HEK293T (cell line): Measurements from ENCODE around the gene ARVCF.

Experiments used
- CTCF ChIA-PET: fragments of 350-600 bp; formaldehyde crosslinking; extraction: SDS; loops from one replicate; lab custom pipeline; 2021; ENCODE audit warnings: antibody characterized with exemption, inconsistent platforms; lab: Yijun Ruan, JAX
- POLR2A ChIA-PET: fragments of 350-600 bp; formaldehyde crosslinking; extraction: SDS; loops from one replicate; lab custom pipeline; 2020; ENCODE audit warnings: antibody characterized with exemption, inconsistent platforms; lab: Yijun Ruan, JAX
- DNase-seq: peaks from one replicate; pipeline ENCODE4 v3.0.0; 2012; ENCODE audit warnings: mixed read lengths; ENCODE audit errors: extremely low spot score
- CTBP1 ChIP-seq: fragments of 450-650 bp; IDR thresholded peaks from 2 replicates; pipeline ENCODE4 v1.6.1; 2016; ENCODE audit warnings: borderline replicate concordance
- FOXA1 ChIP-seq: fragments of 450-650 bp; IDR thresholded peaks from 2 replicates; pipeline ENCODE4 v1.6.1; 2016; ENCODE audit warnings: mild to moderate bottlenecking
- HDGF ChIP-seq: fragments of 450-650 bp; IDR thresholded peaks from 2 replicates; pipeline ENCODE4 v1.6.1; 2017; ENCODE audit warnings: antibody characterized with exemption, borderline replicate concordance
- LEF1 ChIP-seq: fragments of 450-650 bp; IDR thresholded peaks from 2 replicates; pipeline ENCODE4 v1.6.1; 2017; ENCODE audit warnings: mild to moderate bottlenecking, borderline replicate concordance
- SP1 ChIP-seq: fragments of 450-650 bp; IDR thresholded peaks from 2 replicates; pipeline ENCODE4 v1.6.1; 2017

The ARVCF gene

DNA sequence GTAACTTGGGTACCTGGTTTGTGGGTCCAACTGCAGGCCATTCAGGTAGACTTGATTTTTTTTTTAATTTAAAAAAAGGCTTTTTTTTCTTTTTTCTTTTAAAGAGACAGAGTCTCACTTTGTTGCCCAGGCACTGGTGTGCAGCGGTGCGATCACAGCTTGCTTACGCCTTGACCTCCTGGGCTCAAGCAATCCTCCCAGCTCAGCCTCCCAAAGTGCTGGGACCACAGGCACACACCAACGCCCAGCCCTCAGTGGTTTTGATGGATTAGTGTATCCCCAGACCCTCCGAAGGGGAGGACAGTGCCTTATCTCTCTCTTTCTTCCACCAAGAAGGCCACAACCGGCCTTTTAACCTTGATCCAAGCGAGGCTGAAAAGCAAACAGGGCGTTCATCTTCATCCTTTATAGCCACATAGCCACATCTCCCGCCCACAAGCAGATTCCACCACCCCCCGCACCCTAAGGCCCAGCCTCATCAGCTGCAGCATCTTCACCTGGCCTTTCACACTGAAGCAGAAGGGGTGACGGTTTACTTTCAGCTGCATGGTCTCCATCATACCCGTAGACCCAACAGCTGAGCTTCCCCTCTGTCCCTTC is 92.6 kb downstream of the ARVCF start:
- TF ChIP-seq HDGF, result no peak
- TF ChIP-seq LEF1, result no peak
- no peak for DNase-seq
- POLR2A ChIA-PET, result interaction anchor here (1.4 kb wide), 1 partner anchor 13 kb away, joined by 3 read pairs; no protein-coding TSS in a partner anchor
- CTCF ChIA-PET, result no interaction called here

DNA sequence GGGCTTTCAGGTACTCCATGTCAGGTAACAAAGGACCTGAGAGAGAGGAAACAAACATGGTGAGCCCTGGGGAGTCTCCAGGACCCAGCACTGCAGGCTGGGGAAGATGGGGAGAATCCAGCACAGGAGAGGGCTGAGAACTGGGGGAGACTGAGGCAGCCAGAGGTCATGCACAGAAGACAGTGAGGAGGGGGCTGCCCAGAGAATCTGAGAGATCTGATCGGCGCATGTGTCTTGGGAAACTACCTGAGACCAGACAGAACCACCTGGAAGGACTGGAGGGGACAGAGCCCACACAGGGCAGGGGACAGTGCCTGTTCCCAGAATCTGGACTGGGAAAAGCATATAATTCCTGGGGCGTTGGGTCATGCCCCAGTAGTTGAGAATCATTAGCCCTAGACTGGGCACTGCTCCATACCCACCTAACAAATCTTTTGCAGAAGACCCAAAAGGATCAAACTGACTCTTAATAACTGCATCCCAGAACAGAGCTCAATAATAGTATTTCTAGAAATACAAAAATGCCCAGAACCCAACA is 95.0 kb downstream of the ARVCF start:
- POLR2A ChIA-PET, result no interaction called here
- CTCF ChIA-PET, result interaction anchor here (1.6 kb wide), 1 partner anchor 191 kb away, joined by 4 read pairs; no protein-coding TSS in a partner anchor
- no peak for DNase-seq
- TF ChIP-seq CTBP1, result no peak
- TF ChIP-seq FOXA1, result no peak
- TF ChIP-seq SP1, result no peak
